ENCODE results near the gene HOXC12.

The HOXC12 gene

DNA sequence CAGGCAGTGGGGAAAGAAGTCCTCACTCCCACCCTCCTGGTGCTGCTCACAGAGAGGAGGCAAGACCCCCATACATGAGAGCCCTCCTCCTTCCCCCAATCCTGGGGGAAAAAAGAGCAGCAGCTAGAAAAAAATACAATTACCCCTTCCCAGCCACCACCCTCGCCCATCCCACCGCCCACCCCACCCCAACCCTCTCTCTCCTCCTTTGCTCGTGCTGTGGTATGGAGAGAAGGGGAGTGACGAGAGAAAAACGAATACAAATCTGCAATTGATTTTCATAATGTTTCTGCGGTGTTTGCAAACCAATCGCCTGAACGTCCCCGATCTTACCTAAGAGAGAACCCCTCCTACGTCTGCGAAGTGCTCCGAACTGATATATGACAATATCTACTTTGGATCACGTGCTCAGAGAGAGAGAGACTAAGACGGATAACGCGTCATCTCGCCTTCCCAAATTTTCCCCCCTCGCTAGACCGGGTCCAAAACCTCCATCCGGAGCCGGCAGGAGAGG lies 18.1 kb downstream of the HOXC12 start, which contains the start of gene HOXC11:
Gene HOXC11 (plus strand): TSS at position 405 of the 514 bp plus-strand sequence. CDS start 116 bp downstream, outside the sequence.
- no peak for DNase-seq (ENCODE audit: low read depth)

DNA sequence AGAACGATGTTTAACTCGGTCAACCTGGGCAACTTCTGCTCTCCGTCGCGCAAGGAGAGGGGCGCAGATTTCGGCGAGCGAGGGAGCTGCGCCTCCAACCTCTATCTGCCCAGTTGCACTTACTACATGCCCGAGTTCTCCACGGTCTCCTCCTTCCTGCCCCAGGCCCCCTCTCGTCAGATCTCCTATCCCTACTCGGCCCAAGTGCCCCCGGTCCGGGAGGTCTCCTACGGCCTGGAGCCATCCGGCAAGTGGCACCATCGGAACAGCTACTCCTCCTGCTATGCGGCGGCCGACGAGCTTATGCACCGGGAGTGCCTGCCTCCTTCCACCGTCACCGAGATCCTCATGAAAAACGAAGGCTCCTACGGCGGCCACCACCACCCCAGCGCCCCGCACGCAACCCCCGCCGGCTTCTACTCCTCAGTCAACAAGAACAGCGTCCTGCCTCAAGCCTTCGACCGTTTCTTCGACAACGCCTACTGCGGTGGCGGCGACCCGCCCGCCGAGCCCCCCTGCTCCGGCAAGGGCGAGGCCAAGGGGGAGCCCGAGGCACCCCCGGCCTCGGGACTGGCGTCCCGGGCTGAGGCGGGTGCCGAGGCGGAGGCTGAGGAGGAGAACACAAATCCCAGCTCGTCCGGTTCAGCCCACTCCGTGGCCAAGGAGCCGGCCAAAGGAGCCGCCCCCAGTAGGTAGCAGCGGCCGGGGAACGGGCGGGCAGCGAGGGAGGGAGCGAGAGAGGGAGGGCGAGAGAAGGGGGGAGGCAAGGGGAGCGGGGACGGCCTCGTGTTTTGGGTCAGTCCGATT lies 18.7 kb downstream of the HOXC12 start:
- no peak for DNase-seq (ENCODE audit: low read depth)

DNA sequence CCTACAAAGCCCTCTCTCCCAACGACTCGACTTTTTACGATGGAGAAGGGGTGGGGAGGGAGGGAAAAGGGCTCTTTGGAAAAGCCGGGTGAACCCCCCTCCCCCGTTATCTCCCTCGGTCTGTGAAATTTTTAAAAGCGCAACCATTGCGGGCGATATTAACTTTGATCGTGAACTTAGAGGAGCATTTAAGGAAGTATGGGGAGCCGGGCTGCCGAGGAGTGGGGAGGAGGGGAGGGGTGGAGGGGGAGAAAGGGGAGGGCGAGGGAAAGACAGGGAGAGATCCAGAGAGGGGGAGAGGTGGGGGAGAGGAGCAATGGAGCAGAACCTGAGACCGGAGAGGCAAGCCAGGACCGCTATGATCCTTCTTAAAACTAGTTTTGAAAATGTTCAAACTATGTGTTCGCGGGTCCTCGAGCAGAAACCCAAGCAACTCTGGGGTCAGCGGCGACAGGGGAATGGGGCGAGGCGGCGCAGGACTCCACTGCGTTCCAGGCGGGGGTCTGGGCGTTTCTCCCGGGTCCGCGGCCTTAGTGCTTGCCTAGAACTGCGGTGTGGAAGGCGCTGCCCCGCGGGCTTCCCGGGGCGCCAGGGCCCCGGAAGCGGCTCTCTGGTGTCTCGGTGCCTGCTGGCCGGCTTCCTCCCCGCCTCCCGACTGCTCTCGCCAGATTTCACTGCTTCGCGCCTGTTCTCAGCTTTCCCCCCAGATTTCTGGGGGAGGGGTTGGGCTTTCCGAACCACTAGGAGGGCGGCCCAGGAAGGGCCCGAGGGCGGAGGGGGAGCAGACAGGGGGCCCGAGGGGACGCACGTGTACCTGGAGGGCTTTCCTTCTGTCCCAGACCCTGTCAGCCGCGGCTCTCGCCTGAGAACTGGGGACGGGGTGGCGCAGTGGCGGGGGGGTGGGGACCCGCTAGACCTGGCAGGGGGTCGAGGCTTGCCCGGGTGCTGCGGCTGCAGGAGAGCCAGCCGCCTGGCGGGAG lies 19.7 kb downstream of the HOXC12 start, which contains the start of gene HOTAIR:
Gene HOTAIR (minus strand): TSS at position 871 of the 980 bp plus-strand sequence.
- DNase-seq (ENCODE audit: low read depth): no peak

DNA sequence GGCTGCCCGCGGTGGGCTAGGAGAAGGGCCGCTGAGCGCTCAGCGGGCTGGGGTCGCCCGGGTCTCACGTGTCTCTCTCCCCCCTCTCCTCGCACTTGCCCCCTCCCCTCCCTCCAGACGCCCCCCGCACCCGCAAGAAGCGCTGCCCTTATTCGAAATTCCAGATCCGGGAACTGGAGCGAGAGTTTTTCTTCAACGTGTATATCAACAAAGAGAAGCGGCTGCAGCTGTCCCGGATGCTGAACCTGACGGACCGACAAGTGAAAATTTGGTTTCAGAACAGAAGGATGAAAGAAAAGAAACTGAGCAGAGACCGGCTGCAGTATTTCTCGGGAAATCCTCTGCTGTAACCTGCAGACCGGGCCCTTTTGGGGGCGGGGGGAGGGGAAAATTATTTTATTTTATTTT lies 20.4 kb downstream of the HOXC12 start:
- no peak for DNase-seq (ENCODE audit: low read depth)

DNA sequence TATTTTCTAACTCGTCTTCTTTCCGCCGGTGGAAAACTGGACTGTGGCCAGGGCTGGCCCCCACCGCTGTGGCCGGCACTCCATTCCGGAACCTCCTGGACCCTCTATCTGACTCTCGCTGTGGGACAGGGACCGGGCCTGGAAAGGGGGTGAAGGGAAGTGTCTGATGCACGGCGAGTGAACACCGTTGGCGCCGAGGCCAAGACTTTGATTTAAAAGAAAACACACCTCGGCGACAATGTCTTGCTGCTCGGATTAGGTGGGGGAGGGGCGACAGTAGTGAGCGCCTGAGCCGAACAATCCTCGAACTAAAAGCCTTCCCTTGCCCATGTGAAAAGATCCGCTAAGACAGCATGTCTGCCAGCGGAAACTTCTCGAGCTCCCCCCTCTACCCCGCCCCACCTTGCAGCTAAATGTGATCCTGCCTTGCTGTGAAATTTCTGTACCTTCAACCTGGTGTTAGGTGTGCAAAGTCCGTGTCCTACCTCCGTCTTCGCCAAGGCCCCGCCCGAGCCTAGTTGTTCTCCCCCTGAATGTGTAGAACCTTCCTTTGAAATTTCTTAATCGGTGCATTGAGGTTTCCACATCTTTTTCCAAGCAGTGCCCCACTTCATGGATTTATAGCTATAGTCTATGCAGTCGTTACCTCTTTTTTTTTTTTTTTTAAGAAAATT lies 20.9 kb downstream of the HOXC12 start:
- no peak for DNase-seq (ENCODE audit: low read depth)

DNA sequence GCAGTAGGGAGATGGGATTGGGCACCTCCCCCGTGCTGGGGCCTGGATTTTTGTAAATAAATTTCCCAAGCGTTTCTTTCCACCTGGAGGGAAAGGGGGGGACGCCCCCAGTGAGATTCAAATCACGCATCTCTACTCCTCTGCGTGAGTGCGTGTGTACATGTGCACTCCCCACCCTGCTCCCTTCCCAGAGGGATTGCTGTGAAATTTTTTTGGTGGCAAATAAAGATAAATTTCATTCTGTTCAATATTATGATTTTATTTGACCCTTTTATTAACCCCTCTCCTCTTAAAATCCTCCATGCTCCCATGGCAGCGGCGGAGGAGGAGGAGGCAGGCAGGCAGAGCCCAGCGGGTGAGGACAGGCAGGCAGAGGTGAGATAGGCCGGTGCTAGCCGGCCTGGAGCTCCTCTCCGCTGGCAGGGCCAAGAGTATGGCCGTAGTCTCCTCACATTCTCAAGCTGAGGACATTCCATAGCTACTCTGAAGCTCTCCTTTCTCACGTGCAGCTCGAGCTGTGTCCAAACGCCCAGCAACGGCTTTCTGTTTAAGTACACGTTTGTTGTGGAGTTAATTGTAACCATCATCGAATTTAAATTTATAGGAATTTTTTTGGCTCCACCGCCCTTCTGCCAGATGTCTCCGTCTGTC lies 21.6 kb downstream of the HOXC12 start:
- no peak for DNase-seq (ENCODE audit: low read depth)

DNA sequence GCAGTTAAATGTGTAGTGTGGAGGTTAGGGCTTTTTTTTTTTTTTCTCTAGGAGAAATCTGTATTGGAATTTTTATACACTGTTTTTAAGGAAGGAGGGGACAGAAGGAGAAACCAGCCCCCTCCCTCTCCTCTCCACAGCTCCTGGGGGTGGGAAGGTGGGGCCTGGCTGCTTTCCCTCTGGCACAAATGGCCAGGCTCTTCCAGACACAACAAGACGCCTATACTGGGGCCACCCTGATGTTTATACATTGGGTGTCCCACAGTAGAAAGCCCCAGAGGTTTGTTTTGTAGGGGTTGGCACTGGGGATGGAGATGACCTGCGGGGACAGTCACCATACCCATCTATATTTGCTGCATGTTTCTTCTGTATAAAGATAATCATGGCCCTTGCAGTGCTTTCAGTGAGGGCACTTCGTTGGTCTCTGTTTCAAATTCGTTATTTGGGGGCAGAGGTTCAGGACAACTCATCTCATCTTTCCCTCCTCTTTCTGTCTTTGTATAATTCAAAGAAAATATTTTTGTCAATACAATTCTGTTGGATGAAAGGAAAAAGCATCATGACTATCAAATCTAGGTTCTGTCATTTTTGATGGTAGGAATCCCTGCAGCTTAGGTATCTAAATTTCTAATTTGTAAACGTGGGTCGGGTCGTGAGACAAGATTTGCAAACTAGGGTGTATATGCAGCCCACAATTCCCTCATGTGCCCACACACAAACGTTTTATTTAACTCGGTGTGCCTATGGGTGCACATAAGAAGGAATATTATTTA lies 22.3 kb downstream of the HOXC12 start:
- DNase-seq (ENCODE audit: low read depth): no peak

DNA sequence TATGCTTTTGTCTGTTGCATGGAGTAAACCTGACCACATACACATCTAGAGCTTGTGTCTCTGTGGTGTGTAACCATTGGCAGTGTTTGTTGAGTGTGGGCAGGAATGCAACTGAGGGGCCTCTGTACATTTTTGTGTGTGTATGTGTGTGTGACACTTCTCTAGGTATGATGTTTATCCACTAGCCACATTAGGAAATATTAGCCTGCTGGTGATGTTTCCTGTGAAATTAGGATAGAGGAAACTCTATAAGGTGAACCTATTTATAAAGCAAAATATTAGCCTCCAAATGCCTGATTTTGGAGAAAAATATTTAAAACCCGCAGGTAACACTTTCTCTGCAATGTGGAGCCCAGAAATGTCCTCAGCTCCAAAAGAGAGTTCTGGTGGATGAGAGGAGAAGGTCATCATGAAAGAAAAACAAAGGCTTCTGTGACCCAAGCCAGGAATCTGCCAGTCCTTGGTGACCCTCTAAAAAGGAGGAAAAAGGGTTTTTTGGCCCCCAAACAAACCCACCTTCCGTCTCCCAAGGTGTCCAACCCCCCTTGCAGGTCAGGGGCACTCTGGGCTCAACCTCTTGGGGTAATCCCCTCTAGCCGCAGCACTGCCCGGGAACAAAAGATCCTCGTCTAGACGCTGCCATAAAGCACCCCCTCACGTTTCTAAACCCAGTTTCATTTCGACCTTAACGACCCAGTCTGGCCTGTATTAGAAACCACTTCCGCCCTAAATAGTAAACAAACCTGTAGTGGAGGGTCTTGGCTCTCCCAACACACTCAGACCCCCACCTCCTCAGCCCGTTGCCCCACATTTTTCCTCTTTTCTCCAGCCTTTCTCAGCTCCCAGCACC lies 23.1 kb downstream of the HOXC12 start:
- DNase-seq (ENCODE audit: low read depth): no peak

DNA sequence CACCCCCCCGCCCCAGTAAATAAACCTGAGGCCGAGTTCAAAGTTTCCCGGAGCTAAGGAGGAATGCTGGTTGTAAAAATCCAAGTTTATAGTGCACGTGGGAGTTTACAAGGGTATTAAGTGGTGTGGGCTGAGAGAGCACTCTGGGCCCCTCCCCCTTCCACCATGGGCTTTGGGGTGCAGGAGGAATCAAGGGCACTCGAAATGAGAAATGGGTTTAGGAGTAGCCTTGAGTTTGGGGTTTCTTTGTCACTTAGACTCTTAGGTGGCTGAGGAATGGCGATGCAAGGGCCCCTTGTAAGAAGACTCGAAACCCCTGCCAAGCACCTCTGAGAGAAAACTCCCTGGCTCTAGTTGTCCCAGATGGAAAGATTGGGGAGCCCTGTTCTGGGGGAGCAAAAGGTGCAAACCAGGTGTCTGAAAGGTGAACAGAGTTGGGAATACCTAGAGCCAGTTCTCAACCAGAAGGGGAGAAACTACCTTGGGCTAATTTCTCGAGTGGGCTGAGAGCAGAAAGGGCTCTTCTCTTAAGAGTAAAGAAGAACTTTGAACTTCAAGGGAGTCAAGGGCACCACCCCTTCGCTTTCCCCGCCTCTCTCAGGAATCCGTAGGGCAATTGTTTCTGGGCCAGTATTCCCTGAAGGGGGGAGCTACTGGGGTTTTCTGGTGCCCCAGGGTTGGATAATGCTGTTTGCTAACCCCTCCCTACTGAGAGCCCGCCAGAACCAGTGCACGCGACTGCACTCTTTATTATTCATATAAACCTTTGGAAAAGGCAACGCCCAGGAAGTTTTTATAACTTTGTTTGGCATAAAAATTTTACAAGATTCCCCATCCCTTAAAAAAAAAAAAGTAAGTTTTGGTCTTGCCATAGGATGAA lies 24.0 kb downstream of the HOXC12 start:
- no peak for DNase-seq (ENCODE audit: low read depth)

DNA sequence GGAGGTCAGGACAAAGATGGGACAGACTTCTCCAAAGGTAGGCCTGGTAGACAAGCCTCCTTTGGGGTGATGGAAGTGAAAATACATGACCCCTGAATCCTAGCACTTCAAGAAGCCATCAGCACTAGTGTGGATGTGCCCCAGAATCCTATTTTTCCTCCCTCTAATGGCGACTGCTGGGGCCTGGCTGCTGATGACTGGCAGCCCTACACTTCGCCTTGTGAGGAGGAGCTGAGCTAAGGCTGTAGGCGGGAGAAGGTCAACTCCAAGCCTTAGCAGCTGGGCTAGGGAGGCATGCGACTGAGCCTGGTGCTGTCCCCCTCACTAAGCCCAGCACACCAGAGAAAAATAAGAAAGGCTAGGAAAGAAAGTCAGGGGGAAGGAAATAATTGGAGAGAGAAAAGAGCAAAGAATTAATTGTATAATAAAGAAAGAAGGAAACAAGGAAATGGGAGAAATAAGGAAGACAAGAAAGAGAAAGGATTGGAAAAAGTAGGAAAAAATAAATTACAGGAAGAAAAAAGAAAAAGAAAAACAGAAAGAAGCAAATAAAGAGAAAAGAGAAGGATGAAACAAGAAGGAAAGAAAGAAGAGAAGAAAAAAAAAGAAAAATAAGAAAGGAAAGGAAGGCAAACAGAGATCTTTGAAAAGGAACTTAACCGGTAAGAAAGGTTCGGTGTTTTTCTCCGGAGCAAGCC lies 25.6 kb downstream of the HOXC12 start:
- no peak for DNase-seq (ENCODE audit: low read depth)

DNA sequence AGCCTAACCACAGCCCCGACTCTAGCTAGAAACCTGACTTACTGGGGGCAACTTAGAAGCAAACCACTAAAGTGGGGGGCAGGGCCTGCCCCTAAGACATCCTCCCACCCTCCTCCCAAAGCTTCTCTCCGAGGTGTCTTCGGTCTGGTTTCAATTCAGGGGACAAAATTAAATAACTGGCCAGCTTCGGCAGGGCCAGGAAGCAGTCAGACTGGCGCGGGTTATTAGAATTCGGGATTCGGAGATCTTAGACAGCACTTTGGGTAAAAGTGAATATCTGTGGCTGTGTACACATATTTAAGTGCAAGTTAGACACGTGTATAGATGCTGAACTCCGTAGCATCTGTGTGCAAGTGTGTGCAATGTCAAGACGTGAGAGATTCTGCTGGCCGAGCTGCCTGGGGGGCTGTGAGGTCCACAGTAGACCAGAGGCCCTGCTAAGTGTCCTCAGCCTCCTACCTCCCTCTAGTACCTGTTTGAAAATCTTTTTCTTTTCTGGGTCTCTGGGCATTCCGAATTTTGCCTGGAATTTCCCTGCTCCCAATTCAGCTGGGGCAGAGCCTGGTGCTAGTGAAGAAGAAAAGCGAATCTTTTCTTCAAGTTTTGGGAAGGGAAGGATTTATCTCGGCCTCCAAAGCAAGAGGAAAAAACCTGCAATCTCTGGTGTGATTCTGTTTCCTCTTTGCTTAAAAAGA lies 26.2 kb downstream of the HOXC12 start:
- DNase-seq (ENCODE audit: low read depth): no peak

DNA sequence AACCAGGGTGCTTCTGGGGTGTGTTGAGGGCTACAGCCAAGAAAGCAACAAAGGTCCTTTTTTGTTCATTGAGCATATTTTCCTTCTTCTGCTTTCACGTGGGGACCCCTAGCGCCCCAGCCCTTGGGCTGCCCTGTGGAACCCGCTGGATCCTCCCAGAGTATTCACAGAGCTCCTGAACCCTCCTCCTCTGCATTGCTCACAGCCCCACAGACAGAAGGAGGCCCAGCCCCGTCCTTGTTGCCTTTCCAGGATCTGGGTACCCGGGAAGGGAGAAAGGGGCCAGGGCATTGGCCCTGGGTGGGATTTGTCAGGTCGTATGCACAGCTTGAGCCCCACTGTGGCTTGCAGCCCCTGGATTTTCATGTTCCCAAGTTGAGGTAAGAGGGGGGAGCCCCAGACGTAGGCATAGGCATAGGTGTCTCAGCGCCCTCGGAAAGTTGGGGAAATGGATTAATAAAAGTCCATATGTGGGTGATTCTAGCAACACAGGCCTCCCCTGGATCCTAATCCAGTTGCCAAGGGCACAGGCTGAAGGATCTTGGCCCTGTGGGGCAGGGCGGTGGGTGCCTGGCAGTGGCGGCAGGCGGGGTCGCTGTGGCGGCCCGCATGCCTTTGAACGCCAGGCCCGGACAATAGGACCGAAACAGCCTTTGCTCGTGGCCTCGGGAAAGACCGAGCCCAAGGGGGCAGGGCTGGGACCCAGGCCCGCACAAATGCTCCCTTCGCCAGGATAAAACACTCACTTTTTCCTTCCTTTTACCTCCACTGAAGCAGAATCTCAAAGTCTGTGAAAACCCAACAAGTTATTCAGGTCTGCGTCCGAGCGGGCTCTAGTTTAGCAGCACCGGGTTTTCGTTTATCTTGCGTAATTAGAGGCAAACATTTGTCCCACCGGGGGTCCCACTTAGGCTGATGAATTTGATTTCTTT lies 27.2 kb downstream of the HOXC12 start:
- DNase-seq (ENCODE audit: low read depth): no peak

DNA sequence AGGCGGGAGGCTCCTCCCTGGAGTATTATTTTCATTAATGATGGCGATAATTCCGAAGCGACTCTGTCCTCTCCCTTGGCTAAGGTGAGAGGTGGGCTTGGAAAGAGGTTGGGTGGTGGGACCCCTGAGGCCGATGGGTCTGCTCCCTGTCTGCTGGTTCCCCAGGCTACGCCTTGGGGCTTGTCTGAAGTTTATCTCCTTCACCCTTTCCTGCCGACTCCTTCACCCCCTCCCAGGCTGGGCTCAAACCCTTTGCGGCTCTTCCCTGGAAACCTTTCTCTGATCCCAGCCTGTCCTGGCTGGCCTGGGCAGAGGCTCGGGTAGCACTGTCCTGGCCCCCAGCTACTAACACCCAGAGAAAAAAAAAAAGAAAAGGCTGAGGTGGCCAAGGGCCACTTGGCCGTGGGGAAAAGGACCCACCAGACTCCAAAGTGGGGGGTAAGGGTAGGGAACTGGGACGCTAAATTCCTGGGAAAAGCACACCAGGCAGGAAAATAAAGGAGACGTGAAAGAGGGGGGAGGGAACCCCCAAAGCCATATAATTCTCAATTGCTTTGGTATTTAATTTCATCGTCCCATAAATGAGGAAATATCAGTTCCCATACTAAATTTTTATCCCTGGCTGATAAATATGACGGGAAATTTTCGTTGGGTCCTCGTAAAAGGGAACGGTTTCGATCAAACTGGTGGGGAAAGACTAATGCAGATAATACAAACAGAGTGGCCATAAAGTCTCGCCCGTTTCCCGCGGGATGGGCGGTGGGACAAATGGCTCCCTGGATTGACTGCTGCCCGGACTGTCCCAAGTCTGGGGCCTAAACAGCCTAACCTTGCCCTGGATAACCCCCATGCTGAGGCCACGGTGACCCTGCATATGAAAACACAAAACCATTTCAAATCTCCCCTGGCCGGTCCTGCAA lies 28.2 kb downstream of the HOXC12 start:
- no peak for DNase-seq (ENCODE audit: low read depth)

DNA sequence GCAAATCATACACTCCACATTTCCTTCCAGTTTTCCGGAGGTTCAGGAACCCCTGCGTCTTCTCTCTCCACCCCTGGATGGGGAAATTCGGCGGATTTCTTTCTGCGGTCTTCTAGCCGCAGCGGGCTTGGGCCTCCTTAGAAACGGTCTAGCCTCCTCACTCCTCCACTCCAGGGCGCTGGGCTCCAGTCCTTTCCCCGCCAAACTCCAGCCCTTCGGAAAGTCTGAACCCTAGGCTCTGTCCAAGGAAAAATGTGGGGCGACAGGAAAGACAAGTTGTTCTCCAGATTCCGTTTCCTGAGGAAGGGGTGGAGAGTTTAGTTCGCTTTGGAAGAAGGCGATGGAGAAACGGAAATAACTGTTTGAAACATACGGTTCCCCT lies 28.9 kb downstream of the HOXC12 start:
- no peak for DNase-seq (ENCODE audit: low read depth)

DNA sequence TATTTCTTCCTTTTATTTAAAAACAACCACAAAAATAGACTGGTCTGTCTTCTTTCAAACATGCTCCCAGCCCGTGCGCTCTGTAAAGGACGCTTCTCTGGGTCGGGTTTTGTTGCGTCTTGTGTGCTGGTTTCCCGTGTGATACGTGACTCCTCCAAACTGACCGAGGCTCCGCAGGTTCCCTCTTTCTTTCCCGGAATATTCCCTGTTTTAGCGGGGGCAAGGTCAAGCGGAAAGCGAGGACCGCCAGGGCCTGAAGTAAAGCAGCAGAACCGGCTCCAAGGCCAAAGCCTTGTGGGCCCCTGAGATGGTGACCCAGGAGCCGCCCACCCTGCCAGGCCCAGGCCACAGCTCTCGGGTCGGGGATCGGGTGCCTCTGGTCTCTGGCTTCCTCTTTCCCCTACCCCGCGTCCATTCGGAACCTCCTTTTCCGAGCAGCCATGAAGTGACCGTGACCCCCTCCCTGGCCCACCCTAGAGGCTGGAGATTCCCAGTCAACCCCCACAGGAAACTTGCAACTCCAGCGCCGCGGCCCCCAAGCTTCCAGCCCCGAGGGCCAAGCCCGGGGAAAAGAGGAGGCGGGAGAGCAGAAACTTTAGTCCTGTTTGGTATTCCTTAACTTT lies 29.4 kb downstream of the HOXC12 start:
- no peak for DNase-seq (ENCODE audit: low read depth)

Measured in T follicular helper cell (primary cell).